Tibial nerve (tissue), 4 donors: ENCODE data around the gene SLC6A9. TPM values are rescaled to one million over a fixed set of nuclear protein-coding genes. Genes with fewer than 3 reads are reported as not detected.
A peak's percentile ranks its signal among the peaks of the same experiment; 100 is the strongest.

Source experiments
- DNase-seq, 2 donors: peaks; one replicate each; pipeline ENCODE4 v3.0.0-alpha.2; 2019; ENCODE audit warnings: low spot score in 2 of 2
- H3K27ac ChIP-seq, 4 donors: fragments of 200-600 bp; sonication (generic) in 3 of 4; one replicate each; pipeline ENCODE4 v1.5.1; 2017 to 2019; ENCODE audit warnings: mild to moderate bottlenecking in 1 of 4
- H3K27me3 ChIP-seq, 2 donors: fragments of 200-600 bp; sonication (generic) in 1 of 2; one replicate each; pipeline versions ENCODE4 v1.5.1 to v1.6.0; 2017 to 2019
- H3K36me3 ChIP-seq, 3 donors: fragments of 200-600 bp; sonication (generic); one replicate each; pipeline ENCODE4 v1.5.1; 2018 to 2019
- H3K4me1 ChIP-seq, 4 donors: fragments of 200-600 bp; sonication (generic) in 3 of 4; one replicate each; pipeline ENCODE4 v1.5.1; 2017 to 2019
- H3K4me3 ChIP-seq, 4 donors: fragments of 200-600 bp; sonication (generic) in 3 of 4; one replicate each; pipeline ENCODE4 v1.5.1; 2017 to 2019; ENCODE audit warnings: mild to moderate bottlenecking in 1 of 4, moderate library complexity in 1 of 4
- H3K9me3 ChIP-seq, 4 donors: fragments of 200-600 bp; sonication (generic) in 3 of 4; one replicate each; pipeline ENCODE4 v1.5.1; 2017 to 2019
- CTCF ChIP-seq, 5 experiments: fragments of 200-600 bp in 3 of 5; fragments of 450-650 bp in 2 of 5; sonication (generic) in 3 of 5; IDR thresholded peaks; one replicate each; pipeline ENCODE4 v1.5.1; 2016 to 2019; ENCODE audit warnings: antibody characterized with exemption in 5 of 5, mild to moderate bottlenecking in 3 of 5, moderate library complexity in 2 of 5
- EP300 ChIP-seq, 2 donors: sonication (generic); formaldehyde crosslinking; IDR thresholded peaks; one replicate each; pipeline ENCODE4 v1.6.1; 2017; ENCODE audit warnings: antibody characterized with exemption in 2 of 2, mild to moderate bottlenecking in 1 of 2
- POLR2A ChIP-seq, 2 donors: fragments of 450-650 bp; IDR thresholded peaks; one replicate each; pipeline ENCODE4 v1.6.1; 2017; ENCODE audit warnings: antibody characterized with exemption in 2 of 2, mild to moderate bottlenecking in 2 of 2, moderate library complexity in 2 of 2
- WGBS, 2 donors: methylation state at CpG; one replicate each; pipeline ENCODE4 v1.1.5; 2018; 5-methylcytosine and 5-hydroxymethylcytosine counted together
- total RNA-seq, 4 donors: library from RNA; depleted of rRNA; stranded (reverse); fragments of >200 nt; gene quantifications; one replicate each; pipeline ENCODE4 v1.1.0, GENCODE V29; 2016

The SLC6A9 gene
- 1 to 10 TPM in 1 of 4 donors, under 1 TPM in 3; 0.42 to 1.8 (median 0.83) TPM for total RNA-seq

GRCh38 chr1:44031252-44032169 is at the start of gene SLC6A9:
SLC6A9 (minus strand) TSS chr1:44031462; CDS start chr1:44024277, 7,185 bp downstream.
- Histone ChIP-seq H3K9me3 (no peaks in the 10 kb centered on the region), H3K4me1 (peaks cover 0 to 48% (median 19%) of the 10 kb centered on the region in 4 donors), H3K27me3 (no peaks in the 10 kb centered on the region), H3K36me3 (no peaks in the 10 kb centered on the region), H3K4me3 (peak within 1 kb of the TSS; percentile 56 to 81 (median 70)), H3K27ac (peak within 1 kb of the TSS; percentile 58 to 90 (median 84))
- DNase-seq: peak in 1 of 2 donors; percentile 18
- TF ChIP-seq CTCF (IDR thresholded peaks at IDR 0.05) (no peak), EP300 (IDR thresholded peaks at IDR 0.05) (no peak), POLR2A (IDR thresholded peaks at IDR 0.05) (no peak)
- 8 to 17% methylated on average over 24 to 30 of the region's 40 CpGs for WGBS, 2 donors

DNA sequence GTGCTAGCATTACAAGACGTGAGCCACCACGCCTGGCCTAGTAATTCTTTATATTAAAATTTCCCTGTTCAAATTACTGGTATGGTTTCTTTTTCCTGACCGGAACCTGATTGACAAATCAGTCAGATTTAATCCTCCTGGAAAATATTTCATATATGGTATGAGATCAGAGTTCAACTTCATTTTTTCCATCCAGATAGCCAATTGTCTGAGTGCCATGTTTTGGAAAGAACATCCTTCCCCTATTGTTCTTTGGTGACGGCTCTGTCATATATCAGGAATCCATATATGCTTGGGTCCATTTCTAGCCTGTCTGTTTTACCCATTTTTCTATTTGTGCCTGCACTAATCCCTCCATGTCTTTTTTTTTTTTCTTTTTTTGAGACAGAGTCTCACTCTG is 48.3 kb upstream of the SLC6A9 start:
- H3K36me3 ChIP-seq: no peaks in the 10 kb centered on the region
- H3K9me3 ChIP-seq: no peaks in the 10 kb centered on the region
- no peak overlapping the region for H3K27ac ChIP-seq
- H3K4me3 ChIP-seq: no peak overlapping the region
- DNase-seq: no peak
- no peaks in the 10 kb centered on the region for H3K4me1 ChIP-seq
- H3K27me3 ChIP-seq: no peaks in the 10 kb centered on the region
- TF ChIP-seq CTCF (IDR thresholded peaks at IDR 0.05): no peak
- TF ChIP-seq POLR2A (IDR thresholded peaks at IDR 0.05): no peak
- WGBS, 2 donors: 89 to 93% methylated on average over 4 of the region's 4 CpGs

- Histone ChIP-seq H3K27me3 (no peaks in the 10 kb centered on the region), H3K27ac (no peak overlapping the region), H3K9me3 (no peaks in the 10 kb centered on the region), H3K4me3 (no peak overlapping the region), H3K4me1 (no peaks in the 10 kb centered on the region), H3K36me3 (no peaks in the 10 kb centered on the region)
- no peak for TF ChIP-seq CTCF (IDR thresholded peaks at IDR 0.05)
- TF ChIP-seq POLR2A (IDR thresholded peaks at IDR 0.05): no peak
- TF ChIP-seq EP300 (IDR thresholded peaks at IDR 0.05): no peak
- WGBS, 2 donors: 49 to 56% methylated on average over 2 of the region's 2 CpGs
- no peak for DNase-seq
Observed at GRCh38 chr1:44078104-44078503, 46.8 kb upstream of the SLC6A9 start.

GRCh38 chr1:44077421-44077820 is 46.2 kb upstream of the SLC6A9 start:
- no peak for TF ChIP-seq CTCF (IDR thresholded peaks at IDR 0.05)
- TF ChIP-seq POLR2A (IDR thresholded peaks at IDR 0.05): no peak
- no peak for TF ChIP-seq EP300 (IDR thresholded peaks at IDR 0.05)
- Histone ChIP-seq H3K4me1 (no peaks in the 10 kb centered on the region), H3K9me3 (no peaks in the 10 kb centered on the region), H3K27ac (no peak overlapping the region), H3K4me3 (no peak overlapping the region), H3K27me3 (no peaks in the 10 kb centered on the region), H3K36me3 (no peaks in the 10 kb centered on the region)
- 87 to 89% methylated on average over 5 of the region's 5 CpGs for WGBS, 2 donors
- DNase-seq: no peak

DNA sequence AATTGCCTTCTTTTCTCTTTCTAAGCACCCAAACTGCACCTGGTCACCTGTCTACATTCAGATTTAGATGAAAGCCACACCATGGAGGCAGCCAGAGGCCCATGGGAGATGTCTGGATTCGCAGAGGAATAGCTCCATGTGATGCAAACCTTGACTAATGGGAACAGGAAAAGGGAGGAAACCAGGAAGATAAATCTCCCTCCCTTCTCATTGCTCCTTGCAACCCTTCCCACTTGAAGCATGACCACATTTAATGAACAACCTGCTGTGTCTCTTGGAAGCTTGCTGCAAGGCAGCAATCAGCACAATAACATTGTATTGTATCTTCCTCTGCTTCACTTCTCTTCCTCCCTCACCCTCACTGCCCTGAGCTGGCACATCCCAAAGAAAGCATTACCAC is 44.8 kb upstream of the SLC6A9 start:
- 48 to 65% methylated on average over 1 of the region's 1 CpG for WGBS, 2 donors
- Histone ChIP-seq H3K4me3 (no peak overlapping the region), H3K4me1 (no peaks in the 10 kb centered on the region), H3K27ac (no peak overlapping the region), H3K9me3 (no peaks in the 10 kb centered on the region), H3K27me3 (no peaks in the 10 kb centered on the region), H3K36me3 (no peaks in the 10 kb centered on the region)
- no peak for DNase-seq
- TF ChIP-seq CTCF (IDR thresholded peaks at IDR 0.05): no peak
- no peak for TF ChIP-seq POLR2A (IDR thresholded peaks at IDR 0.05)
- no peak for TF ChIP-seq EP300 (IDR thresholded peaks at IDR 0.05)
